Measurements from ENCODE around the gene PEX14. TPM values are rescaled to one million over a fixed set of nuclear protein-coding genes. Genes with fewer than 3 reads are reported as not detected.

Gene PEX14
- total and polyA plus RNA-seq, 10 of the 15 experiments (the other 5 are each of a cell fraction or from before 2014, with no cell fraction given): 1.4 to 23.2 (median 12.0) TPM

- ChIA-PET SMC1A (ENCODE audit: uncharacterized antibody, unreplicated experiment) (no interaction called here), RAD21 (ENCODE audit: unreplicated experiment) (no interaction called here), POLR2A (no interaction called here), CTCF (no interaction called here)
- no peak for TF ChIP-seq FOS (IDR thresholded peaks at IDR 0.05; ENCODE audit: borderline replicate concordance, extremely low read depth, insufficient read length)
- no peak for TF ChIP-seq CEBPB (IDR thresholded peaks at IDR 0.05; ENCODE audit: borderline replicate concordance in 1 of 2, low read depth in 2 of 2, low read length in 2 of 2)
- no peak for TF ChIP-seq PBX3 (IDR thresholded peaks at IDR 0.05; ENCODE audit: insufficient replicate concordance, low read depth, low read length)
- TF ChIP-seq RBBP5 (conservative IDR thresholded peaks at IDR 0.05): no peak
- TF ChIP-seq RELA (IDR thresholded peaks at IDR 0.05; ENCODE audit: borderline replicate concordance, partially characterized antibody): no peak
- TF ChIP-seq POLR2AphosphoS5 (IDR thresholded peaks at IDR 0.05; ENCODE audit: low read length): no peak
- TF ChIP-seq HCFC1 (IDR thresholded peaks at IDR 0.05; ENCODE audit: low read length): no peak
- no peak for TF ChIP-seq NFXL1 (IDR thresholded peaks at IDR 0.05; ENCODE audit: borderline replicate concordance)
- TF ChIP-seq YBX1 (IDR thresholded peaks at IDR 0.05): no peak
- no peak for TF ChIP-seq NFIC (IDR thresholded peaks at IDR 0.05; ENCODE audit: low read depth, low read length)
- no peak for TF ChIP-seq KLF5 (IDR thresholded peaks at IDR 0.05; ENCODE audit: partially characterized antibody)
- TF ChIP-seq TCF12 (IDR thresholded peaks at IDR 0.05; ENCODE audit: low read depth, low read length): no peak
- no peak for TF ChIP-seq PAX5 (IDR thresholded peaks at IDR 0.05; ENCODE audit: borderline replicate concordance, low read depth, low read length)
- TF ChIP-seq PKNOX1 (IDR thresholded peaks at IDR 0.05): no peak
- no peak for TF ChIP-seq BHLHE40 (IDR thresholded peaks at IDR 0.05; ENCODE audit: borderline replicate concordance in 1 of 2, low read depth in 2 of 2, low read length in 1 of 2)
- H3K4me2 ChIP-seq (ENCODE audit: control insufficient read depth, insufficient read depth): no peak overlapping the region
- H3K27ac ChIP-seq (ENCODE audit: control insufficient read depth, insufficient read depth): no peak overlapping the region
- H3K4me1 ChIP-seq (ENCODE audit: control insufficient read depth, insufficient read depth, low read length): no peaks in the 10 kb centered on the region
- WGBS (ENCODE audit: insufficient coverage, insufficient replicate concordance, low lambda C conversion rate, missing lambda C conversion rate): 91% methylated on average over 10 of the region's 10 CpGs
- no peak overlapping the region for H3K9ac ChIP-seq (ENCODE audit: control insufficient read depth, insufficient read depth, low read length)
- FAIRE-seq (no peak), DNase-seq (ENCODE audit: low read depth, low spot score) (no peak), ATAC-seq (no peak)
- BruUV-seq (replicated peaks): no TSS peak
- no peaks in the 10 kb centered on the region for H3K27me3 ChIP-seq (replicated peaks in 1 of 2; ENCODE audit: control insufficient read depth in 2 of 2, insufficient read depth in 2 of 2, low read length in 1 of 2)
- intact Hi-C loops (cut with micrococcal nuclease; ENCODE audit: unreplicated experiment) (no loop called here), in situ Hi-C loops (cut with MboI) (no loop called here)
- no peaks in the 10 kb centered on the region for H3K9me3 ChIP-seq (replicated peaks; ENCODE audit: control insufficient read depth, insufficient read depth, low read length)
- no peak overlapping the region for H2AFZ ChIP-seq (ENCODE audit: control insufficient read depth, low read depth, low read length)
- H4K20me1 ChIP-seq (ENCODE audit: control insufficient read depth, insufficient read depth): no peaks in the 10 kb centered on the region
- H3K79me2 ChIP-seq (ENCODE audit: control insufficient read depth, insufficient read depth, low read length): no peaks in the 10 kb centered on the region
- H3K4me3 ChIP-seq: no peak overlapping the region
- H3K36me3 ChIP-seq (ENCODE audit: control insufficient read depth in 2 of 2, insufficient read depth in 2 of 2, low read length in 1 of 2): peaks cover 0 to 5% of the 10 kb centered on the region in 2 experiments; a peak in 2 of 4 replicates
These were observed 138.6 kb downstream of the PEX14 start for GRCh38 chr1:10613340-10613739.
